GM12873 (cell line): ENCODE data around the gene MOV10.

Experiments
- CTCF ChIP-seq: IDR thresholded peaks from 2 replicates; pipeline ENCODE4 v1.5.1; 2012; ENCODE audit warnings: low read depth, mild to moderate bottlenecking, moderate library complexity, low read length, control low read depth; ENCODE audit not compliant: insufficient read depth; ENCODE audit errors: missing control alignments

Gene MOV10

GRCh38 chr1:112651205-112651604 is 23.3 kb upstream of the MOV10 start:
- no peak for TF ChIP-seq CTCF

DNA sequence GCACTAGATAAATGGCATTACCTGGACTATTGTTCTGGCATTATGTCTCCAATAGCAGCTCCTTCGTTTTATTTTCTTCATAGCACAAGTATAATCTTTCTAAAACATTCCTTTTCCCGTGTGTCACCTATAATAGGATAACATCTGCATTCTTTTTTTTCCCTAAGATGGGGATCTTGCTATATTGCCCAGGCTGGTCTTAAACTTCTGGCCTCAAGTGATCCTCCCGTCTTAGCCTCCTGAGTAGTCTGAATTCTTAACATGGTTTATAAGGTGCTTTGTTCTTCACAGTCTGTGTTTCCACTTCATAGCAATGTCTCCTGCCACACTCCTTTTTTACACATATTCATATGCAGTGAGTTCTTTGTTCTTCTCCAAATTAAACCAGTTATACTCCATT is 8.6 kb upstream of the MOV10 start:
- TF ChIP-seq CTCF: no peak

- no peak for TF ChIP-seq CTCF
Measured at GRCh38 chr1:112666946-112667345, 7.5 kb upstream of the MOV10 start.

DNA sequence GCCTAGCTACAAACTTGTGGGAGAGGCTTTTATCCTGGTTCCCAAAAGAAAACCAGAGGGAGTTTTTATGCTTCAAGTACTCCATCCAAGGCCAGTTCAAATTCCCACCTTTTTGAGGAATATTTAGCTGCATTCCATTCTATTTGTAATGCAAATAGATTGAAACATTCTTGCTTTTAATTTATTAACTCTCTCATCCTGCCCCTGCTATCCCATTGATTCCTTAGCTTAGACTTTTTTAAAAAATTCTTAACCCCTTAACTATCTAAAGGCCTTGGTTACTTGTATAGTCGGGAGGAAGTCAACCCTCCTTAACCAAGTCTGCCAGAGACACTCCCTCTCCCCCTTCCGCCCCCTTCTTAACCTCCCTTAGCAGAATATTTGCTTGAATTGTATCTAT is 2.5 kb upstream of the MOV10 start:
- no peak for TF ChIP-seq CTCF

GRCh38 chr1:112672842-112673241 is 1.6 kb upstream of the MOV10 start:
- no peak for TF ChIP-seq CTCF

DNA sequence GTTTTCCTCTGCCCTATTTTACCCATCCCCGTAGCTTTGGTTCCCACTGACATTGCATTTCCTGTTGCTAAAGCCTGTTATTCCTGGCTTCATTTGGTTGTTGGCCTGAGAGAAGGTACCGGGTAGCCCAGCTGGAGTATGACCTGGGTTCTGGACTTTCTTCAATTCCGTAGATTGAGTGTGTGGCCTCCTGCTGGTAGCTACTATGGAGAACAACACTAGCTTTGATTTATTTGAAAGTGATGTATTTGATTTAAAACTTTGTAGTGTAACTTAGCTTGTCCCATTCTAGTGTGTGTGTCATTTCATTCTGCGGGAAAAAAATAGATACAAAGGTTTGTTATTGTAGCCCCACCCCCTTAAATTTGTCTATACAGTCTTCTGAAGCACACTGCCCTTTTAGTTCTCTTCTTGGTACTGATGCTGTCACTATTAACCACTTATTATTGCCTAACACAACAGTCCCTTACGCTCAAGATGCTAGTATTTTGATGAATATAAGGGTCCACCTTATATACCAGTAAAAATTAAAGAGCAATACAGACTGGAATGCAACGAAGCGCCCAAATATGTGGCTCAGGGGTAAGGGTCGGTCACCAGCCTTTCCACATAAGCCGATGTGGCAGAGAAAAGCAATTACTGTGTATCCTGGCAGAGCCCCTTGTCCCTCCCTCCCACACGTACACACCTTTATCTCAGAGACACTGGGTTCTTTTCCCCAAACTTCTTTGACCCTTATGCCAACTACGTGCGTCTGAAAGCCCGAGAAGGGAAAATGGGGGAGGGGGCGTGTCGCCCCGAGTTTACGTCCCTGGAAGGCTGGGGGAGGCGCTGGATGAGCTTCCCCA is 643 bp upstream of the MOV10 start:
- TF ChIP-seq CTCF: peak; percentile 54

DNA sequence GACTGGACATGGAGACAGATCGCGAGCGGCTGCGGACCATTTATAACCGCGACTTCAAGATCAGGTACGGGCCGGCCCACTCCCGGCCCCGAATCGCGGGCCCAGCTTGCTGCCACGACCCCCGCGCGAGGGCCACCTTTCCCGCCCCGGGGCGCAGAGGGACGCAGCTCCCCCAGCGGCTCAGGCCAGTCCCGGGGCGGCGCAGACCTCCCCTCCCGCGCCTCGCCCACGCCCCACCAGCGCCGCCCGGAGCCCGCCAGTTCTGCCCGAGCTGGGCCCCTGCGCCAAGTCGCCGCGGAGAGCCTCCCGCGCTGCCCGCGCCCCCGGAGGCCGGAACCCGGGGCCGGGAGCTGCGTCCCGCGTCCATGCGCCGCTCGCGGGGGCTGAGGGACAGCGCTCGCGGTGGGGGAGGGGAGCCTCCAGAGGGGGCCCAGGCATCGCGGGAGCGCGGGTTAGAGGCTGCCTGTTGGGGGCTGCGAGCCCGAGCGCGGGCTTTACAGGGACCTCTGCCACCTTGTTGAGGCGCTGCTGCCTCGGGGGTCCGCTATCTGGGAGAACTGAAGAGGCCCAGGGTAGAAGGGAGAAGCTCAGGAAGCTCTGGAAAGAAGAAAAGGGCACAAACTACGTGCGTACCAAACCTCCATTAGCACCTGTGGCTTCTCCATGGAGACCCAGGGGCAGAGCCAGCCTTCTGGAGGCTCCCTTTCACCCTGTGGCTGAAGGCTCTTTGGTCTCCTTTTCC is 698 bp downstream of the MOV10 start:
- TF ChIP-seq CTCF: peak; percentile 10
